Lung (tissue), 12 donors: ENCODE measurements around the gene ATXN1L. TPM values are rescaled to one million over a fixed set of nuclear protein-coding genes. Genes with fewer than 3 reads are reported as not detected.

Source experiments
- ATAC-seq: fragments of 200-7000 bp; cut with Tn5 transposase; one replicate; pipeline ENCODE4 v1.9.1; 2020; ENCODE audit warnings: moderate number of reproducible peaks; ENCODE audit not compliant: insufficient read depth, low FRiP score
- DNase-seq, 3 donors: peaks; one replicate each; pipeline ENCODE4 v3.0.0-alpha.2; 2013 to 2017
- H3K27ac ChIP-seq, 2 donors: one replicate each; pipeline ENCODE4 v1.5.1; 2013; ENCODE audit warnings: mild to moderate bottlenecking in 2 of 2, moderate library complexity in 2 of 2, control low read depth in 1 of 2, inconsistent platforms in 1 of 2, low read depth in 1 of 2, low read length in 1 of 2
- H3K27me3 ChIP-seq, 3 donors: one replicate each; pipeline ENCODE4 v1.5.1; 2013; ENCODE audit warnings: low read length in 2 of 3; ENCODE audit not compliant: control insufficient read depth in 3 of 3, insufficient read depth in 3 of 3
- H3K36me3 ChIP-seq, 4 donors: one replicate each; pipeline ENCODE4 v1.5.1; 2013; ENCODE audit warnings: low read length in 4 of 4, mild to moderate bottlenecking in 1 of 4, moderate library complexity in 1 of 4; ENCODE audit not compliant: control insufficient read depth in 4 of 4, insufficient read depth in 4 of 4
- H3K4me1 ChIP-seq, 5 donors: one replicate each; pipeline ENCODE4 v1.5.1; 2013; ENCODE audit warnings: low read length in 5 of 5, mild to moderate bottlenecking in 2 of 5, moderate library complexity in 1 of 5; ENCODE audit not compliant: control insufficient read depth in 5 of 5, insufficient read depth in 5 of 5
- H3K4me3 ChIP-seq: one replicate; pipeline ENCODE4 v1.5.1; 2013; ENCODE audit warnings: mild to moderate bottlenecking, control low read depth, moderate library complexity
- H3K9ac ChIP-seq, 2 donors: one replicate each; pipeline ENCODE4 v1.5.1; 2013; ENCODE audit warnings: low read length in 2 of 2, control low read depth in 1 of 2; ENCODE audit not compliant: insufficient read depth in 1 of 2
- H3K9me3 ChIP-seq, 4 donors: one replicate each; pipeline ENCODE4 v1.5.1; 2013; ENCODE audit warnings: low read length in 3 of 4, mild to moderate bottlenecking in 1 of 4, moderate library complexity in 1 of 4; ENCODE audit not compliant: control insufficient read depth in 4 of 4, insufficient read depth in 3 of 4
- WGBS, 2 donors: extraction: QIAGEN DNeasy Blood & Tissue Kit; methylation state at CpG; one replicate each; pipeline ENCODE4 v1.1.7; 2013; 5-methylcytosine and 5-hydroxymethylcytosine counted together
- polyA plus RNA-seq, 2 donors: library from polyadenylated mRNA; stranded (reverse); fragments of 200-250 nt; gene quantifications; one replicate each; pipeline ENCODE4 v1.2.1, GENCODE V29; 2013
- total RNA-seq, 2 donors: library from RNA; depleted of rRNA in 1 of 2; stranded (reverse); fragments of >200 nt in 1 of 2; gene quantifications; one replicate each; pipeline ENCODE4 v1.2.1, GENCODE V29; 2014 to 2021
- TF ChIP-seq, protein P1 (sequence below): IDR thresholded peaks from 2 replicates; pipeline ENCODE4 v1.5.1; 2012; ENCODE audit warnings: mild to moderate bottlenecking; ENCODE audit errors: control extremely low read depth, extremely low read depth
- donor health status: control.
- donor health status: control.
- donor health status: Bipolar disorder and iron deficiency.
- donor health status: healthy.
- donor health status: DM: yes; HTN: yes; CAD: no.

The ATXN1L gene
- total and polyA plus RNA-seq, 4 donors, result 7.3 to 25.7 (median 18.5) TPM

DNA sequence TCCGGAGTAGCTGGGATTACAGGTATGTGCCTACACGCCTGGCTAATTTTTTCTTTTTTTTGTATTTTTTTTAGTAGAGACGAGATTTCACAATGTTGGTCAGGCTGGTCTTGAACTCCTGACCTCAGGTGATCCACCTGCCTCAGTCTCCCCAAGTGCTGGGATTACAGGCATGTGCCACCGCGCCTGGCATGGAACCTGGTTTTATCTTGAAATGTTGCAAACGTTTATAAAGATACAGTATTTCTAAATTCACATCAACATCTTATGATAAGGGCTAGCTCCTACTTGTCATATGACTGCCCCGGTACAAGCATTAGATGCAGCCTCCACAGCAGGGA is 48.1 kb downstream of the ATXN1L start:
- WGBS, 2 donors, result 37 to 41% methylated on average over 7 of the region's 7 CpGs
- peak overlapping the region; percentile 87 to 95 for H3K27ac ChIP-seq

DNA sequence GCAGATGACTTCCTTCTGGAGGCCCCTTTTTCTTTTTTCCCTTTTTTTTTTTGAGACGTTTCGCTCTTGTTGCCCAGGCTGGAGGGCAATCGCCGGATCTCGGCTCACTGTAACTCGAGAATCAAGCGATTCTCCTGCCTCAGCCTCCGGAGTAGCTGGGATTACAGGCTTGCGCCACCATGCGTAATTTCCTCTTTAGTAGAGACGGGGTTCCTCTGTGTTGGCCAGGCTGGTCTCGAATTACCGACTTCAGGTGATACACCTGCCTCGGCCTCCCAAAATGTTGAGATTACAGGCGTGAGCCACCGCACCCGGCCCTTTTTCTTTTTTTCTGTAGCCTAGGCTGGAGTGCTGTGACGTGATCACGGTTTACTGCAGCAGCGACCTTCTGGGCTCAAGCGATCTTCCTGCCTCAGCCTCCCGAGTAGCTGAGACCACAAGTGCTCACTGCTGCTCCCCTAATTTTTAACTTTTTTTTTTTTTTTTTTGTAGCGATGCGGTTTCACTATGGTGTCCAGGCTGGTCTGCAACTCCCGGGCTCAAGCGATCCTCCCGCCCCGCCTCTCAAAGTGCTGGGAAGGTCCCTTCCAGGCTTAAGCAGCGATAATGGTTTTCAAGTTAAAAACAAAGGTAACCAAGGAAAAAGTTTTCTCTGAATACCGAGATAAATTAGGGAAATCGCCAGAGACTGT is 48.6 kb downstream of the ATXN1L start:
- ATAC-seq, result no peak
- Histone ChIP-seq H3K27ac (peak overlapping the region; percentile 87 to 95), H3K4me1 (peaks cover 3 to 15% (median 4%) of the 10 kb centered on the region in 5 donors), H3K4me3 (peak overlapping the region; percentile 48), H3K9ac (peak overlapping the region; percentile 89 to 94), H3K27me3 (no peaks in the 10 kb centered on the region), H3K36me3 (no peaks in the 10 kb centered on the region), H3K9me3 (no peaks in the 10 kb centered on the region)
- TF ChIP-seq, protein P1, sequence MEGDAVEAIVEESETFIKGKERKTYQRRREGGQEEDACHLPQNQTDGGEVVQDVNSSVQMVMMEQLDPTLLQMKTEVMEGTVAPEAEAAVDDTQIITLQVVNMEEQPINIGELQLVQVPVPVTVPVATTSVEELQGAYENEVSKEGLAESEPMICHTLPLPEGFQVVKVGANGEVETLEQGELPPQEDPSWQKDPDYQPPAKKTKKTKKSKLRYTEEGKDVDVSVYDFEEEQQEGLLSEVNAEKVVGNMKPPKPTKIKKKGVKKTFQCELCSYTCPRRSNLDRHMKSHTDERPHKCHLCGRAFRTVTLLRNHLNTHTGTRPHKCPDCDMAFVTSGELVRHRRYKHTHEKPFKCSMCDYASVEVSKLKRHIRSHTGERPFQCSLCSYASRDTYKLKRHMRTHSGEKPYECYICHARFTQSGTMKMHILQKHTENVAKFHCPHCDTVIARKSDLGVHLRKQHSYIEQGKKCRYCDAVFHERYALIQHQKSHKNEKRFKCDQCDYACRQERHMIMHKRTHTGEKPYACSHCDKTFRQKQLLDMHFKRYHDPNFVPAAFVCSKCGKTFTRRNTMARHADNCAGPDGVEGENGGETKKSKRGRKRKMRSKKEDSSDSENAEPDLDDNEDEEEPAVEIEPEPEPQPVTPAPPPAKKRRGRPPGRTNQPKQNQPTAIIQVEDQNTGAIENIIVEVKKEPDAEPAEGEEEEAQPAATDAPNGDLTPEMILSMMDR, result no peak
- peak; percentile 55 to 72 (median 72) for DNase-seq
- 0% methylated on average over 31 of the region's 31 CpGs for WGBS, 2 donors

More for the DNA sequence above, 48.1 kb downstream of the ATXN1L start:
- DNase-seq (no peak), ATAC-seq (no peak)
- peak overlapping the region in 1 of 2 donors; percentile 94 for H3K9ac ChIP-seq
- H3K9me3 ChIP-seq, result no peaks in the 10 kb centered on the region
- TF ChIP-seq, protein P1, result no peak
- no peak overlapping the region for H3K4me3 ChIP-seq
- peaks cover 2 to 15% (median 4%) of the 10 kb centered on the region in 5 donors for H3K4me1 ChIP-seq
- H3K27me3 ChIP-seq, result no peaks in the 10 kb centered on the region
- no peaks in the 10 kb centered on the region for H3K36me3 ChIP-seq

DNA sequence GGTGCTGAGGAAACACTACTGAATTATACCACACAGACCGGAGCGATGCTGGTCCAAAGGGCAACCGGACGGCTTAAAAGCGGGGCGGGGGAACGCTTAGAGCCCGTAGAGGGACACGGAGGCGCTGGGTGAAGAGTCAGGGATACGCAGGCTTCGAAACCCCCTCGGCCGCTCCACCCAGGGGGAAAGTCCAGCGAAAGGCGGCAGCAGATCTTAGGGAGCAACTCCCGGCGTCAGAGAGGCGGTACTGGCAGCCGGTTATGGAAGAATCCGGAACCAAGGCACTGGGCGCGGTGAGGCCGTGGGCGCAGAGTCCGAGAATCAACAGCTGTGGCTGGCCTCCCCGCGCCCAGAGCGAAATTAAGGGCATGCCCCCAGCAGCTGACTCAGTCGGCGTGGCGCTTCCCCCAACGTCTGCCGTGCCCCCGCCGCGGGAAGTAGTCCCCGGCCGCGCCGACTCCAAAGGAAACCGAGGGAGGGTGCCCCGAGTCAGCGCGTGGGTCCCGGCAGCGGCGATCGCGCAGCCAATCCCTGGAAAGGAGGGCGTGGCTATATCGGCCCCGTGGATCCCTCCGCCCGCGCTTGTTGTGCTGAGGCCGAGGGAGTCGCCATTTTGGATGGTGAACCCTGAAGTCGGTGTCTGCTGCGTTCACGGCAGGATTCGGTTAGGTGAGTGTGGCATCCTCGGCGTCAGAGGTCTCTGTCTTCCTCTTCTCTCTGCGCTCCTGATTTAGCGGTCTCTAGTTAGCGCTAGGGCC is 49.3 kb downstream of the ATXN1L start, which contains the start of gene IST1:
Gene IST1, plus strand, starts transcription at position 611 of the 758 bp plus-strand sequence. CDS start 20,110 bp downstream, outside the sequence.
- TF ChIP-seq, protein P1, result no peak
- H3K9ac ChIP-seq, result peak within 1 kb of the TSS; percentile 89 to 94
- no peaks in the 10 kb centered on the region for H3K36me3 ChIP-seq
- 0% methylated on average over 66 to 67 of the region's 67 CpGs for WGBS, 2 donors
- peaks cover 3 to 15% (median 5%) of the 10 kb centered on the region in 5 donors for H3K4me1 ChIP-seq
- H3K27ac ChIP-seq, result peak within 1 kb of the TSS; percentile 95
- DNase-seq, result peak; percentile 98 to 99 (median 98)
- peak; percentile 98 for ATAC-seq
- no peaks in the 10 kb centered on the region for H3K27me3 ChIP-seq
- H3K9me3 ChIP-seq, result no peaks in the 10 kb centered on the region
- peak within 1 kb of the TSS; percentile 97 for H3K4me3 ChIP-seq
